K562 (cell line): ENCODE measurements around the gene TRMT1. TPM values are rescaled to one million over a fixed set of nuclear protein-coding genes. Genes with fewer than 3 reads are reported as not detected.

Experiments used
- ARID4B ChIP-seq: sonication (generic); formaldehyde crosslinking; IDR thresholded peaks from 2 replicates; pipeline ENCODE4 v1.8.0; 2022; ENCODE audit warnings: mild to moderate bottlenecking, missing genetic modification reagents
- ATF7 ChIP-seq: fragments of 450-650 bp; IDR thresholded peaks from 2 replicates; pipeline ENCODE4 v1.7.1; 2014; ENCODE audit warnings: mild to moderate bottlenecking, moderate library complexity
- CBX5 ChIP-seq: IDR thresholded peaks from 2 replicates; pipeline ENCODE4 v1.6.1; 2014; ENCODE audit warnings: low read depth, borderline replicate concordance
- CREB1 ChIP-seq, 2 experiments: sonication (generic) in 1 of 2; formaldehyde crosslinking in 1 of 2; IDR thresholded peaks; 2 replicates each; pipeline versions ENCODE4 v1.6.1 to v1.8.0; 2012 to 2022; ENCODE audit warnings: inconsistent platforms in 1 of 2, mild to moderate bottlenecking in 1 of 2, missing genetic modification reagents in 1 of 2, moderate library complexity in 1 of 2
- FOXM1 ChIP-seq, 2 experiments: fragments of 450-650 bp in 1 of 2; sonication (generic) in 1 of 2; formaldehyde crosslinking in 1 of 2; IDR thresholded peaks; 2 replicates each; pipeline versions ENCODE4 v1.6.1 to v1.9.0; 2017 to 2022; ENCODE audit warnings: low read depth in 2 of 2, mild to moderate bottlenecking in 2 of 2, missing genetic modification reagents in 1 of 2, moderate library complexity in 1 of 2
- FOXP1 ChIP-seq: sonication (generic); formaldehyde crosslinking; IDR thresholded peaks from 2 replicates; pipeline ENCODE4 v1.8.0; 2022; ENCODE audit warnings: mild to moderate bottlenecking, missing genetic modification reagents
- HNRNPUL1 ChIP-seq: fragments of 200-400 bp; formaldehyde crosslinking; IDR thresholded peaks from 2 replicates; pipeline ENCODE4 v1.6.1; 2017; ENCODE audit warnings: low read length
- KDM1A ChIP-seq, 2 experiments: fragments of 450-650 bp; IDR thresholded peaks; 2 replicates each; pipeline ENCODE4 v1.6.1; 2016; ENCODE audit warnings: mild to moderate bottlenecking in 2 of 2
- MECOM ChIP-seq: fragments of 250-450 bp; sonication (Bioruptor Pico); IDR thresholded peaks from 2 replicates; pipeline ENCODE4 v1.8.0; 2022; ENCODE audit warnings: inconsistent platforms
- PTBP1 ChIP-seq: fragments of 200-400 bp; formaldehyde crosslinking; IDR thresholded peaks from 2 replicates; pipeline ENCODE4 v1.6.1; 2017; ENCODE audit warnings: low read depth, low read length
- TBP ChIP-seq: optimal IDR thresholded peaks from 2 replicates; pipeline ENCODE3; 2011; ENCODE audit warnings: low read depth, low read length, improper control_type of control experiment
- ZNF184 ChIP-seq: sonication (generic); formaldehyde crosslinking; IDR thresholded peaks from 2 replicates; pipeline ENCODE4 v1.5.0; 2020; ENCODE audit warnings: missing genetic modification reagents
- ZNF274 ChIP-seq: IDR thresholded peaks from 2 replicates; pipeline ENCODE4 v1.6.1; 2011; ENCODE audit warnings: low read depth, mild to moderate bottlenecking, low read length, moderate library complexity, borderline replicate concordance
- polyA plus RNA-seq, 8 experiments: library from polyadenylated mRNA; depleted of rRNA in 4 of 8; stranded (reverse) in 5 of 8; unstranded in 3 of 8; fragments of >200 nt; fragmentation: Nextera tagmentation in 2 of 8; fragmentation: Illumina TruSeq in 1 of 8; extraction: Ambion mirVana in 2 of 8; extraction: Trizol in 1 of 8; gene quantifications; 2 replicates each; pipeline versions ENCODE4 v1.2.1 to v1.2.3, GENCODE V29; 2011 to 2014; ENCODE audit warnings: inconsistent platforms in 1 of 8, missing spikeins in 1 of 8
- total RNA-seq, 7 experiments: library from RNA; depleted of rRNA in 6 of 7; stranded (reverse); fragments of >200 nt in 6 of 7; fragmentation: Illumina TruSeq in 2 of 7; extraction: Trizol in 2 of 7; gene quantifications; 2 replicates each; pipeline versions ENCODE4 v1.2.1 to v1.2.3, GENCODE V29; 2011 to 2021; ENCODE audit warnings: low replicate concordance in 1 of 7
- TF ChIP-seq, protein P1 (sequence below), 3 experiments: IDR thresholded peaks in 2 of 3; conservative IDR thresholded peaks in 1 of 3; 2 replicates each; pipeline ENCODE4 v1.5.1; 2011 to 2012; ENCODE audit warnings: low read length in 3 of 3, mild to moderate bottlenecking in 3 of 3, control low read depth in 2 of 3, improper control_type of control experiment in 1 of 3, inconsistent platforms in 1 of 3, low read depth in 1 of 3, mixed read lengths in 1 of 3, moderate library complexity in 1 of 3; ENCODE audit not compliant: insufficient read depth in 2 of 3
- TF ChIP-seq, protein P2 (sequence below): conservative IDR thresholded peaks from 2 replicates; pipeline ENCODE4 v1.6.1; 2011; ENCODE audit warnings: low read depth, mild to moderate bottlenecking, low read length; ENCODE audit not compliant: control insufficient read depth
- TF ChIP-seq, protein P3 (sequence below): fragments of 250-450 bp; sonication (Bioruptor Pico); IDR thresholded peaks from 2 replicates; pipeline ENCODE4 v1.5.0; 2021; ENCODE audit warnings: mild to moderate bottlenecking, moderate library complexity

The TRMT1 gene
- total and polyA plus RNA-seq, 9 of the 15 experiments (the other 6 are each of a cell fraction or from before 2014, with no cell fraction given), result 5.8 to 158 (median 54.3) TPM

GRCh38 chr19:13154911-13155471 is 38.5 kb upstream of the TRMT1 start (continued):
- TF ChIP-seq ARID4B (CRISPR knock-in tag) (no peak), FOXM1 (IDR thresholded peaks at IDR 0.05; ENCODE audit: low read depth) (peak; percentile 74), FOXM1 (CRISPR knock-in tag; IDR thresholded peaks at IDR 0.05; ENCODE audit: low read depth) (no peak), CBX5 (no peak), MECOM (CRISPR knock-in tag) (no peak), ZNF274 (no peak), KDM1A (IDR thresholded peaks at IDR 0.05) (peak; percentile 69 to 95; a peak in 3 of 4 replicates), CREB1 (IDR thresholded peaks at IDR 0.05) (no peak; the same call in 1 of the 2 replicates), CREB1 (CRISPR knock-in tag; IDR thresholded peaks at IDR 0.05) (no peak), PTBP1 (peak; percentile 85), FOXP1 (no peak), HNRNPUL1 (peak; percentile 94), ZNF184 (CRISPR knock-in tag) (no peak), TBP (no peak), ATF7 (0 out of 2 replicates have a peak, but pooled peaks have one; percentile 42)
- TF ChIP-seq, protein P1, sequence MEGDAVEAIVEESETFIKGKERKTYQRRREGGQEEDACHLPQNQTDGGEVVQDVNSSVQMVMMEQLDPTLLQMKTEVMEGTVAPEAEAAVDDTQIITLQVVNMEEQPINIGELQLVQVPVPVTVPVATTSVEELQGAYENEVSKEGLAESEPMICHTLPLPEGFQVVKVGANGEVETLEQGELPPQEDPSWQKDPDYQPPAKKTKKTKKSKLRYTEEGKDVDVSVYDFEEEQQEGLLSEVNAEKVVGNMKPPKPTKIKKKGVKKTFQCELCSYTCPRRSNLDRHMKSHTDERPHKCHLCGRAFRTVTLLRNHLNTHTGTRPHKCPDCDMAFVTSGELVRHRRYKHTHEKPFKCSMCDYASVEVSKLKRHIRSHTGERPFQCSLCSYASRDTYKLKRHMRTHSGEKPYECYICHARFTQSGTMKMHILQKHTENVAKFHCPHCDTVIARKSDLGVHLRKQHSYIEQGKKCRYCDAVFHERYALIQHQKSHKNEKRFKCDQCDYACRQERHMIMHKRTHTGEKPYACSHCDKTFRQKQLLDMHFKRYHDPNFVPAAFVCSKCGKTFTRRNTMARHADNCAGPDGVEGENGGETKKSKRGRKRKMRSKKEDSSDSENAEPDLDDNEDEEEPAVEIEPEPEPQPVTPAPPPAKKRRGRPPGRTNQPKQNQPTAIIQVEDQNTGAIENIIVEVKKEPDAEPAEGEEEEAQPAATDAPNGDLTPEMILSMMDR (IDR thresholded peaks at IDR 0.05 in 2 of 3, conservative IDR thresholded peaks at IDR 0.05 in 1 of 3; ENCODE audit: insufficient read depth in 2 of 3, low read depth in 1 of 3, low read length in 3 of 3), result peak; percentile 27 to 45 (median 31); a peak in 5 of 6 replicates
- TF ChIP-seq, protein P2, sequence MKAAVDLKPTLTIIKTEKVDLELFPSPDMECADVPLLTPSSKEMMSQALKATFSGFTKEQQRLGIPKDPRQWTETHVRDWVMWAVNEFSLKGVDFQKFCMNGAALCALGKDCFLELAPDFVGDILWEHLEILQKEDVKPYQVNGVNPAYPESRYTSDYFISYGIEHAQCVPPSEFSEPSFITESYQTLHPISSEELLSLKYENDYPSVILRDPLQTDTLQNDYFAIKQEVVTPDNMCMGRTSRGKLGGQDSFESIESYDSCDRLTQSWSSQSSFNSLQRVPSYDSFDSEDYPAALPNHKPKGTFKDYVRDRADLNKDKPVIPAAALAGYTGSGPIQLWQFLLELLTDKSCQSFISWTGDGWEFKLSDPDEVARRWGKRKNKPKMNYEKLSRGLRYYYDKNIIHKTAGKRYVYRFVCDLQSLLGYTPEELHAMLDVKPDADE, result peak; percentile 89; the same call in 1 of the 2 replicates
- TF ChIP-seq, protein P3, sequence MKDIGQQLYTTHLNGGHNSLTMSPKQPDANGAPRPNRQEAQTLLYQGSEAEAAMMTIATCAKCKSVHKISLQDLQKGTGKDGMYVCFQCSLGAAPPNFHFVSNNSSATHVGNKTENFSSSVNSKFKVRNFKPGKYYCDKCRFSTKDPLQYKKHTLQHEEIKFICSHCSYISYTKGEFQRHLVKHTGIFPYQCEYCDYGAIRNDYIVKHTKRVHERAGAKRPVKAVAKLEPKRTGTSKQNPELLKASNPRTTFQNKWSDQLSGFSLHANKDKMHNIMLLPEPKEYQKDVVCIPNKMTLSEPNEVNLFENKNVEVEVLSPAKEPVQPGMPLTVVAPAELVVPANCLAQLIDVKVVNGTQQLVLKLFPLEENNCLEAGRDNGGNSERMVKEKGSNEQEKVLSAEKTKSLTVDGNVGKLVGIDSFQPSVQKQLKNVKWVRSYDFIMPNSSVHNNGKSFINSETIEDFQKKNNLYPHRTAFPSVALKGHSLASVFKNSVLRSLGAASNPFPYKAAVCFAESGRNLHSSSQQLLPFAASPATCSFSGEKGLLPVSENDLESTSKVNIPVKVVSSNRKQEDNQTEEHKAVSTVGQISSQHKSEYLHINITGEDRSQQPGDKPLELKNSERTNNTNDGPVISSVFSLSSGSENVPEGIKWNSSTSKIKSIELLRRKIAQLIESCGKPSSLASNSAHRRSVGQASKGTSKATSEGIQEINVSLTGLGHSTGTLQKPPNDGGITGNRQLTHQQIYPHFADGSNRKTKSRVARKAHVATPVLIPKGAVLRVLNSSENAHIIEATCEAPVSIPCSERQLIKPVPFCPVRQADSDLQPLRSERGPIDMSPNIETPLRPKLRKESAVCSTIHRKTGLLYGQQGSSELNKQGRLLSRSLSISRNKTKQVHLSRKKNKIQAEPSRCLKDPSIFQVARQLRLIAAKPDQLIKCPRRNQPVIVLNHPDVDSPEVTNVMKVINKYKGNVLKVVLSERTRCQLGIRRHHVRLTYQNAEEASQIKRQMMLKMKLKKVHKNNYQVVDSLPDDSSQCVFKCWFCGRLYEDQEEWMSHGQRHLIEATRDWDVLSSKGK (CRISPR knock-in tag), result no peak
